T-helper 9 cell (primary cell): ENCODE measurements around the gene REST.
"Not testable (repeated sequence)": the region's sequence is repeated elsewhere in the genome, so short reads cannot be mapped to it uniquely, and the experiment has no call there.

Experiments used
- DNase-seq: peaks from one replicate; pipeline ENCODE4 v3.0.0-alpha.2; 2020
- total RNA-seq, 2 donors: gene quantifications; one replicate each; lab custom pipeline; 2026; lab: John Stamatoyannopoulos, UW

Gene REST
- total RNA-seq, result 120 to 154 reads per million in 2 donors

- peak; percentile 80 for DNase-seq
Measured at GRCh38 chr4:56907489-56908205, at the start of gene REST. Gene REST, plus strand, starts transcription at chr4:56907900. Its CDS starts 2,739 bp downstream, at chr4:56910639.

- no peak for DNase-seq
Measured at GRCh38 chr4:56859841-56860240, 47.9 kb upstream of the REST start.

GRCh38 chr4:56860781-56861180 is 46.9 kb upstream of the REST start:
- no peak for DNase-seq

GRCh38 chr4:56861360-56861759 is 46.3 kb upstream of the REST start:
- no peak for DNase-seq

- no peak for DNase-seq
Measured at GRCh38 chr4:56863441-56864139, 44.1 kb upstream of the REST start.

GRCh38 chr4:56870946-56871345 is 36.8 kb upstream of the REST start:
- DNase-seq, result no peak

GRCh38 chr4:56871371-56871866 is 36.3 kb upstream of the REST start:
- DNase-seq, result no peak

GRCh38 chr4:56874166-56874565 is 33.5 kb upstream of the REST start:
- no peak for DNase-seq

GRCh38 chr4:56874923-56875322 is 32.8 kb upstream of the REST start:
- DNase-seq, result no peak

- DNase-seq, result no peak
Measured at GRCh38 chr4:56876264-56876663, 31.4 kb upstream of the REST start.

GRCh38 chr4:56879996-56880395 is 27.7 kb upstream of the REST start:
- no peak for DNase-seq

- DNase-seq, result no peak
Measured at GRCh38 chr4:56880572-56880971, 27.1 kb upstream of the REST start.

- DNase-seq, result not testable (repeated sequence)
Measured at GRCh38 chr4:56884511-56884910, 23.2 kb upstream of the REST start.

GRCh38 chr4:56892691-56893090 is 15.0 kb upstream of the REST start:
- DNase-seq, result no peak

GRCh38 chr4:56897842-56898241 is 9.9 kb upstream of the REST start:
- not testable (repeated sequence) for DNase-seq

- not testable (repeated sequence) for DNase-seq
Measured at GRCh38 chr4:56900186-56900585, 7.5 kb upstream of the REST start.

- no peak for DNase-seq
Measured at GRCh38 chr4:56902703-56903102, 5.0 kb upstream of the REST start.

GRCh38 chr4:56905796-56906195 is 1.9 kb upstream of the REST start:
- DNase-seq, result no peak

GRCh38 chr4:56906489-56907393 is 959 bp upstream of the REST start:
- peak; percentile 4 for DNase-seq

GRCh38 chr4:56908206-56909085 is 746 bp downstream of the REST start:
- peak; percentile 55 for DNase-seq

GRCh38 chr4:56909086-56909894 is 1.6 kb downstream of the REST start:
- peak; percentile 32 for DNase-seq
